Spleen (tissue), 11 donors: ENCODE data around the gene CREB3L2. TPM values are rescaled to one million over a fixed set of nuclear protein-coding genes. Genes with fewer than 3 reads are reported as not detected.
"Not testable (repeated sequence)": the region's sequence is repeated elsewhere in the genome, so short reads cannot be mapped to it uniquely, and the experiment has no call there.

Experiments used
- DNase-seq: peaks from one replicate; pipeline ENCODE4 v3.0.0-alpha.2; 2020
- H3K27ac ChIP-seq, 8 donors: fragments of 200-600 bp; sonication (generic) in 7 of 8; 1 replicate in 4 of 8; 2 replicates in 4 of 8; pipeline versions ENCODE4 v1.5.0 to v1.8.0; 2016 to 2021; ENCODE audit warnings: inconsistent platforms in 4 of 8, mild to moderate bottlenecking in 4 of 8, moderate library complexity in 1 of 8
- H3K27me3 ChIP-seq, 7 donors: fragments of 200-600 bp; sonication (generic) in 6 of 7; replicated peaks in 1 of 7; 1 replicate in 4 of 7; 2 replicates in 3 of 7; pipeline versions ENCODE4 v1.5.0 to v1.8.0; 2016 to 2021; ENCODE audit warnings: inconsistent platforms in 3 of 7, mild to moderate bottlenecking in 1 of 7
- H3K36me3 ChIP-seq, 6 donors: fragments of 200-600 bp; sonication (generic) in 5 of 6; 1 replicate in 4 of 6; 2 replicates in 2 of 6; pipeline versions ENCODE4 v1.5.0 to v1.8.0; 2016 to 2021; ENCODE audit warnings: inconsistent platforms in 2 of 6
- H3K4me1 ChIP-seq, 6 donors: fragments of 200-600 bp; sonication (generic) in 5 of 6; 1 replicate in 3 of 6; 2 replicates in 3 of 6; pipeline versions ENCODE4 v1.5.0 to v1.8.0; 2016 to 2021; ENCODE audit warnings: inconsistent platforms in 3 of 6
- H3K4me3 ChIP-seq, 8 donors: fragments of 200-600 bp; sonication (generic) in 7 of 8; 1 replicate in 4 of 8; 2 replicates in 4 of 8; pipeline versions ENCODE4 v1.5.0 to v1.8.0; 2016 to 2021; ENCODE audit warnings: inconsistent platforms in 4 of 8, mild to moderate bottlenecking in 4 of 8, moderate library complexity in 2 of 8
- H3K9me3 ChIP-seq, 8 donors: fragments of 200-600 bp; sonication (generic) in 7 of 8; 1 replicate in 4 of 8; 2 replicates in 4 of 8; pipeline versions ENCODE4 v1.5.0 to v1.8.0; 2016 to 2021; ENCODE audit warnings: inconsistent platforms in 4 of 8
- CTCF ChIP-seq, 11 experiments: fragments of 200-600 bp in 7 of 11; fragments of 450-650 bp in 4 of 11; sonication (generic) in 4 of 11; IDR thresholded peaks in 8 of 11; conservative IDR thresholded peaks in 3 of 11; 1 replicate in 7 of 11; 2 replicates in 4 of 11; pipeline versions ENCODE4 v1.4.0 to v1.8.0; 2016 to 2021; ENCODE audit warnings: antibody characterized with exemption in 11 of 11, inconsistent platforms in 4 of 11, mild to moderate bottlenecking in 1 of 11
- POLR2A ChIP-seq, 3 donors: fragments of 450-650 bp; IDR thresholded peaks; one replicate each; pipeline ENCODE4 v1.5.1; 2017; ENCODE audit warnings: antibody characterized with exemption in 3 of 3, mild to moderate bottlenecking in 1 of 3
- POLR2AphosphoS5 ChIP-seq, 3 donors: sonication (generic); formaldehyde crosslinking; IDR thresholded peaks; one replicate each; pipeline ENCODE4 v1.5.1; 2017; ENCODE audit warnings: antibody characterized with exemption in 3 of 3
- WGBS, 5 donors: extraction: QIAGEN DNeasy Blood & Tissue Kit in 3 of 5; methylation state at CpG; one replicate each; pipeline versions ENCODE4 v1.1.5 to v1.1.7; 2013 to 2018; 5-methylcytosine and 5-hydroxymethylcytosine counted together
- intact Hi-C: fragments of 100-400 bp; cut with DNase I; formaldehyde crosslinking; loops from one replicate; pipeline ENCODE4 v1.15.0; 2023; ENCODE audit warnings: low total_unique reads
- polyA plus RNA-seq, 3 donors: library from polyadenylated mRNA; stranded (reverse); fragments of 200-250 nt; gene quantifications; one replicate each; pipeline ENCODE4 v1.2.1, GENCODE V29; 2013
- total RNA-seq, 7 donors: library from RNA; depleted of rRNA in 3 of 7; stranded (reverse); fragments of >200 nt in 3 of 7; fragmentation: NEBNext Ultra II Directional in 4 of 7; extraction: Animal tissue kit (Norgen Biotek cat#: 25700) in 4 of 7; gene quantifications; one replicate each; pipeline versions ENCODE4 v1.1.0 to v1.2.1, GENCODE V29; 2016 to 2021
- donor health status: healthy with polysubstance abuse.
- donor health status: DM: no; HTN: no; CAD: no; lungs with moderate emphysema.
- donor health status: DM: no; HTN: no; CAD: no.
- donor health status: Bipolar disorder and iron deficiency.
- donor health status: healthy.
- donor health status: DM: no; HTN: no; CAD: no.
- donor health status: DM: yes; HTN: yes; CAD: no.

CREB3L2 gene
- total and polyA plus RNA-seq, 10 donors, result 3.5 to 68.4 (median 42.4) TPM

DNA sequence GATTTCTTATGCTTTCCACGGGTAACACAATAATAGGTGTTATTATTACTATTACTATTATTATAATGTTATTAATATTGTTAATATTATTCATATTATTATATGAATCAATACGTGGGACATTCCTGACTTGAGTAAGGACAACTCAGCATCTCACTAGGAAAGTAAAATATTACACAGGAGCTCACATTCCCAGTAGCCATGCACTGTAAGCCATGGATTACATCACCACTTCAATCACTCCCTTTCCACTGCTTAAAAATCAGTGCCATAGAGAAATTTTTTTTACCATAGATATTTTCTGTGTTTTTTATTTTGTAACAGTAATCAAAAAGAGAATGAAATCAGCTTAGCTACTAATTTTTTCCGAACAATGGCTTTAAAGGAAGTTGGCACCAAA lies 86.6 kb downstream of the CREB3L2 start:
- H3K27ac ChIP-seq, result no peak overlapping the region
- TF ChIP-seq POLR2A (IDR thresholded peaks at IDR 0.05) (no peak), POLR2AphosphoS5 (IDR thresholded peaks at IDR 0.05) (no peak), CTCF (IDR thresholded peaks at IDR 0.05 in 8 of 11, conservative IDR thresholded peaks at IDR 0.05 in 3 of 11) (no peak)
- H3K9me3 ChIP-seq, result no peaks in the 10 kb centered on the region
- H3K4me3 ChIP-seq, result no peak overlapping the region
- peaks cover 3 to 68% (median 51%) of the 10 kb centered on the region in 6 donors for H3K36me3 ChIP-seq
- no peak for DNase-seq
- intact Hi-C loops, result no loop called here
- peaks cover 0 to 3% (median 0%) of the 10 kb centered on the region in 6 donors for H3K4me1 ChIP-seq
- 90 to 96% (median 92%) methylated on average over 3 of the region's 3 CpGs for WGBS, 5 donors
- H3K27me3 ChIP-seq, result no peaks in the 10 kb centered on the region

DNA sequence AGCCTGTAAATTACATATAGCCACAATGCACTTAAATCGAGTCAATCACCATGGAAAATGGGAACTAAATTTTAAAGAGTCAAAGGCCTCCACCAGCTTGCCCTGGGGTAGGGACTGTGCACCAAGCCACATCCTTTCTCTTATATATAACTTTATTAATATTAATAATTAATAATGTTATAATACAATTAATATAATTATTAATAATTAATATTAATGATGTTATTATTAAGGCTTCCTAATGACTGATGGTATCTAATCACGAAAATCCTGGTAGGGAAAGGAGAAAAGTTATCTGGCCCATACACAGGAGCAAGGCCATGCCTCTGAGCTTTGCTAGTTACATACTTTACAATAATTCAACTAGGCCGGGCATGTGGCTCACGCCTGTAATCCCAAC lies 87.9 kb downstream of the CREB3L2 start:
- Histone ChIP-seq H3K36me3 (peaks cover 3 to 79% (median 56%) of the 10 kb centered on the region in 6 donors), H3K9me3 (no peaks in the 10 kb centered on the region), H3K4me1 (peaks cover 0 to 3% (median 0%) of the 10 kb centered on the region in 6 donors), H3K27me3 (no peaks in the 10 kb centered on the region), H3K4me3 (no peak overlapping the region), H3K27ac (no peak overlapping the region)
- DNase-seq, result no peak
- intact Hi-C loops, result no loop called here
- WGBS, 5 donors, result 92 to 96% (median 94%) methylated on average over 4 of the region's 4 CpGs
- TF ChIP-seq POLR2A (IDR thresholded peaks at IDR 0.05) (no peak), CTCF (IDR thresholded peaks at IDR 0.05 in 8 of 11, conservative IDR thresholded peaks at IDR 0.05 in 3 of 11) (no peak), POLR2AphosphoS5 (IDR thresholded peaks at IDR 0.05) (no peak)

DNA sequence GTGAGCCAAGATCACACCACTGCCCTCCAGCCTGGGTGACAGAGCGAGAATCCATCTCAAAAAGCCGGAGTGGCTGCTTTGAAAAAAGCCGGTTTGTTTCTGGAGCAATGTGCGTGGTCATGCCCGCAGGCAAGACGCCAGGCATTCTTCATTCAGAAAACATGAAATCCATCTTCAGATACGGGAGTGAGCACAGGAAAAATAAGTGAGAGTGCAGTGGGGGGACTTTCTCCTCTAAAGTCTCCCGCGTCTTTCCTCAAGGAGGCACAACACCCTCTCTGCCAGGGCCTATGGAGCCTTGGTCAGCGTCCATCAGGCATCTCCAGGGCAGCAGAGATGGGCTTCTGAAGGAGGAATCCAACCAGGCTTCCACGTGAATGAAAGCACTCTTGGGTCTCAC lies 92.8 kb downstream of the CREB3L2 start:
- Histone ChIP-seq H3K4me3 (no peak overlapping the region), H3K27me3 (no peaks in the 10 kb centered on the region), H3K9me3 (no peaks in the 10 kb centered on the region), H3K27ac (no peak overlapping the region), H3K36me3 (peaks cover 0 to 100% (median 73%) of the 10 kb centered on the region in 6 donors), H3K4me1 (peaks cover 0 to 1% (median under 1%) of the 10 kb centered on the region in 6 donors)
- 91 to 96% (median 94%) methylated on average over 11 of the region's 11 CpGs for WGBS, 5 donors
- TF ChIP-seq CTCF (IDR thresholded peaks at IDR 0.05 in 8 of 11, conservative IDR thresholded peaks at IDR 0.05 in 3 of 11) (no peak), POLR2AphosphoS5 (IDR thresholded peaks at IDR 0.05) (no peak), POLR2A (IDR thresholded peaks at IDR 0.05) (no peak)
- no peak for DNase-seq
- intact Hi-C loops, result no loop called here

DNA sequence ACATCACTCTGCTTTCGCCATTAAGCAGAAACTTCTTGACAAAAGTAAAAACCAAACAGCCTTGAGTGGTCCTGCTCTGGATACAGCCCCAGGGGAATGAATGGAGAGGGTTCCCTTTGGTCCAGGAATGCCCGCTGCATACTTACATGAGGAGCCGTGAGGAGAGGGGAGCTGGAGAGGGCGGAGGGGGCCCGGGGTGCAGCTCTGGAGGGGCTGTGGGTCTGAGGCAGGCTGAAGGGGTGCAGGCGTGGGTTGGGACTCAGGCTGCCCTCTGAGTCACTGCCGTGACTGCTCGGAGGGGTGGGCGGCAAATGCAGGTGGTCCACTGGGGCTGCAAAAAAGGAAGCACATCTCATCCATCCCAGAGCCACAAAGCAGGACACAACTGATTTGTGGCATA lies 93.8 kb downstream of the CREB3L2 start:
- no peak for DNase-seq

GRCh38 chr7:137906636-137907035 lies 95.2 kb downstream of the CREB3L2 start:
- WGBS, 5 donors, result 90 to 94% (median 92%) methylated on average over 4 of the region's 4 CpGs
- DNase-seq, H3K4me3 ChIP-seq, H3K27me3 ChIP-seq, H3K4me1 ChIP-seq, H3K9me3 ChIP-seq, H3K27ac ChIP-seq, intact Hi-C loops: not testable (repeated sequence)
- peaks cover 0 to 100% (median 59%) of the 10 kb centered on the region in 6 donors for H3K36me3 ChIP-seq

More for the DNA sequence above, 93.8 kb downstream of the CREB3L2 start:
- intact Hi-C loops, result no loop called here
- peaks cover 0 to 100% (median 69%) of the 10 kb centered on the region in 6 donors for H3K36me3 ChIP-seq
- H3K27ac ChIP-seq, result no peak overlapping the region
- 89 to 99% (median 94%) methylated on average over 9 of the region's 9 CpGs for WGBS, 5 donors
- no peaks in the 10 kb centered on the region for H3K27me3 ChIP-seq
- H3K9me3 ChIP-seq, result no peaks in the 10 kb centered on the region
- H3K4me1 ChIP-seq, result peaks cover 4 to 10% (median 9%) of the 10 kb centered on the region in 6 donors
- no peak overlapping the region for H3K4me3 ChIP-seq
- TF ChIP-seq POLR2A (IDR thresholded peaks at IDR 0.05) (no peak), POLR2AphosphoS5 (IDR thresholded peaks at IDR 0.05) (no peak), CTCF (IDR thresholded peaks at IDR 0.05 in 8 of 11, conservative IDR thresholded peaks at IDR 0.05 in 3 of 11) (no peak)
